Sigmoid colon (tissue), 4 donors: ENCODE results near the gene OTOGL.

Experiments
- POLR2A ChIP-seq, 2 donors: fragments of 450-650 bp; IDR thresholded peaks; one replicate each; pipeline ENCODE4 v1.6.1; 2016; ENCODE audit warnings: antibody characterized with exemption in 2 of 2, mild to moderate bottlenecking in 2 of 2, moderate library complexity in 2 of 2
- POLR2AphosphoS5 ChIP-seq, 4 donors: sonication (generic); formaldehyde crosslinking; IDR thresholded peaks; one replicate each; pipeline ENCODE4 v1.6.1; 2017; ENCODE audit warnings: antibody characterized with exemption in 4 of 4
- TF ChIP-seq, protein P1 (sequence below), 4 experiments: fragments of 450-650 bp in 3 of 4; fragments of 200-600 bp in 1 of 4; IDR thresholded peaks; one replicate each; pipeline ENCODE4 v1.5.1; 2016 to 2019; ENCODE audit warnings: antibody characterized with exemption in 4 of 4, mild to moderate bottlenecking in 3 of 4, moderate library complexity in 2 of 4

DNA sequence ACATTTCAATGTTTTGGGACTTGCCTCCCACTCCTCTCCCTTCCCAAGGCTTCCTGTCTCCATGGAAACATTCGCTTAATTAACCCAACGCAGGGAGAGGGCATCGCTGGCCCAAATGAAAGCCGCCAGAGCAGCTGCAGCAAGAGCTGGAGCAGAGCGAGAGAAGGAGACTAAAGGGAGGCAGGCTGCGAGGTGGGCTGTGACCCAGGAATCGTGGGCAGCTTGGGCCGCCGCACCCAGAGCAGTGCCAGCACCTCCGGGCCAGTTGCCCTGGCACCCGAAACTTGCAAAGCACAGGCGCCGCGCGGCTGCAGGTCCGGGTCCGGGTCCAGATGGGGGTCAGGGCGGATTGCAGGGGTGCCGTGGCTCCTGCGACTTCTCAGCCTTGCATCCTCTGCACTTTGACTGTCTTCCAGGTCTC lies 301.2 kb downstream of the OTOGL start:
- TF ChIP-seq POLR2A (IDR thresholded peaks at IDR 0.05): no peak
- TF ChIP-seq, protein P1, sequence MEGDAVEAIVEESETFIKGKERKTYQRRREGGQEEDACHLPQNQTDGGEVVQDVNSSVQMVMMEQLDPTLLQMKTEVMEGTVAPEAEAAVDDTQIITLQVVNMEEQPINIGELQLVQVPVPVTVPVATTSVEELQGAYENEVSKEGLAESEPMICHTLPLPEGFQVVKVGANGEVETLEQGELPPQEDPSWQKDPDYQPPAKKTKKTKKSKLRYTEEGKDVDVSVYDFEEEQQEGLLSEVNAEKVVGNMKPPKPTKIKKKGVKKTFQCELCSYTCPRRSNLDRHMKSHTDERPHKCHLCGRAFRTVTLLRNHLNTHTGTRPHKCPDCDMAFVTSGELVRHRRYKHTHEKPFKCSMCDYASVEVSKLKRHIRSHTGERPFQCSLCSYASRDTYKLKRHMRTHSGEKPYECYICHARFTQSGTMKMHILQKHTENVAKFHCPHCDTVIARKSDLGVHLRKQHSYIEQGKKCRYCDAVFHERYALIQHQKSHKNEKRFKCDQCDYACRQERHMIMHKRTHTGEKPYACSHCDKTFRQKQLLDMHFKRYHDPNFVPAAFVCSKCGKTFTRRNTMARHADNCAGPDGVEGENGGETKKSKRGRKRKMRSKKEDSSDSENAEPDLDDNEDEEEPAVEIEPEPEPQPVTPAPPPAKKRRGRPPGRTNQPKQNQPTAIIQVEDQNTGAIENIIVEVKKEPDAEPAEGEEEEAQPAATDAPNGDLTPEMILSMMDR (IDR thresholded peaks at IDR 0.05): no peak
- no peak for TF ChIP-seq POLR2AphosphoS5 (IDR thresholded peaks at IDR 0.05)
